ENCODE results near the gene RBM44.

RBM44 gene

DNA sequence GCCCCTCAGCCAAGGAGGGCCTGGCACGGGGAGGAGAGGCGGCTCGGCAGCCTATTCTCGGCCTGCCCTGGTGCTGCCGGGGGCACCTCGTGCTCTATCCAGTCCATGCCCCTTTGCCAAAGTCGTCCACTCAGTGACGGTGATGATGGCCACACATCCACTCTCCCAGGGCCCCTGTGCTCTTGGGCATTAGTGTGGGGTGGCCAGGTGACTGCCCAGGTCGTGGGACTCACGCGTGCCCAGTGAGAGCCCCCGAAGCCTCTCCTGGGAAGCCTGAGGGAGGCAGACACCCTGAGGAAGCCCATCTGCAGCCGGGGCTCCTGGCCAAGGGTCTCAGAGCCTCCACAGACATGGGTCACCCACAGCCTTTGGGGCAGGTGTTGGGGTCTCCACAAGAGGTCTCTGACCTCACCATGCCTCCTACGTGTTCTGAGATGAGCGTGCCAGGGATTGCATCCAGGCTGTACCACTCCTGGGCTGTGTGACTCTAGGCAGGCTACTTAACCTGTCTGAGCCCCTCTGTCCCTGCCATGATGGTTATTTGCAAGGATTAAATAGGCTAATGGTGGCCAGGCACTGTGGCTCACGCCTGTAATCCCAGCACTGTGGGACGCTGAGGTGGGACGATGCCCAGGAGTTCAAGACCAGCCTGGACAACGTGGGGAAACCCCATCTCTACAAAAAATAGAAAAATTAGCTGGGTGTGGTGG, 73.8 kb downstream of the RBM44 start:
- DNase-seq: no peak

DNA sequence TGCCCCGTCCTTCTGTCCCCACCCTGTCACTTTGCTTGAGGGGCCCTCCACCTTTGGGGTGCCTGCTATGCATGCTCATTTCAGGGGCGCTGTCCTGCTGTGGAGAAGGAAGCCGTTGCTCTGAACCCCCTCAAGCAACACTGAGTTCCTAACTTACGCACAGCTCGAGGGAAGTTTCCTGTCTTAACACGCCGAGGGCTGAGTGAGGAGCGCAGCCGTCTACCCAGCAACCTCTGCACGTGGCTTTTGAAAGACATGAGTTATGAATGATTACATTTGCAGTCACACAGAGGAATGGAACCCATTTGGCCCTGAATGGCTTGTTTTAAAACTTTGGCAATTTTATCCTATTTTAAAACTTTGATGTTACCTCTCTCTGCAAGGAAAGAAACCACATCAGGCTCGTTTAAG, 74.8 kb downstream of the RBM44 start:
- no peak for DNase-seq

DNA sequence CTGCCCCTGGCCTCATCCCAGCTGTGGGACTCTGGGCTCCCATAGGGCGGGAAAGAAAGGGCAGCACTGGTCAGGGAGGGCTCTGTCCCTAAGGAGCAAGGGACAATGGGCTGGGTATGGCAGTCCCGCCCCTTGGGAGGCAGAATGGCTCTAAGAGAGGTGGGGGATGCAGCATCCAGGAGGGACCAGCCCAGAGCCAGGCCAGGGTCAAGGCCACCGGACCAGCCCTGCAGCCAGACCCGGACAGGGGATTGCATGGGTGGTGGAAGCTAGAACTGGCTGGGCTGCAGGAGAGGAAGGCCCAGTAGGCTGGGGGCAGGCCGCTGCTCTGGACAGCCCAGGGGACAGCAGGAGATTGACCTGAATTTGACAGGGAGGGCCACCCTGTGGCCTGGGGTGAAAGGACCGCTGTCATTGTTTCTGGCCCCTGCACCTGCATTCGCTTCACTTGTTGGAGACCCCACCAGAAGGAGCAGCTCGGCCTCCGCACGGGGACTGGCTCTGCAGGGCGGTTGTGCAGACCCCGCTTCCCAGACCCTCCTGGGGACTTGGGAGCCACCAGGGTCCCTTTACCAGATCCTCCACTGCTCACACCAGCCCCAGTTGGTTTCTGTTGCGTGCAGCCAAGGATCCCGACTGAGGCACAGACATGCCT, 75.4 kb downstream of the RBM44 start:
- no peak for DNase-seq

DNA sequence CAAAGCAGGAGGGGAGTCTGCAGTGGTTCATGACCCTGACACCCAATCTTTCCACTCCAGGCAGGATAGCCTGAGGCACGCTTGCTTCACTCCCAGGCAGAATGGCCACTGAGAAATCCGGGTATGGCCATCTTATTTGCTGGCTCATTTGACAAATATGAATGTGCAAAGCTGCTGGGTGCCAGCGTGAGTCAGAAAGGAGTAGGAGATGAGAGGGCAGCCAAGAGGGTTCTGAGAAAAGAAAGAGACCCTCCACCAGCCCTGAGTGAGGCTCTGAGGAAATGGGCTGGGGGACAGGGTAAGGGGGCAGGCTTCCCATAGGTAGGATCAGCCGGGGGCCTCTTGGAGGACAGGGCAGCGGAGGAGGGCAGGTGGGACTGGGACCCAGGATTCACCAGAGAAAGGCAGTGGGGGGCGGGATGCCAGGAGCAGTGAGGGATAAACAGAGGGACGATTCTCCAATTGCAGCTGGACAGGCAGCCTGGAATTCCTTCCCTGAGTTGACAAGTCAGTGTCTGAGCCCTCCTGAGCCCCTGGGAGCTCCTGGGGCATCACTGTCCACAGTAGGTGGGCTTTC, 76.1 kb downstream of the RBM44 start:
- no peak for DNase-seq

DNA sequence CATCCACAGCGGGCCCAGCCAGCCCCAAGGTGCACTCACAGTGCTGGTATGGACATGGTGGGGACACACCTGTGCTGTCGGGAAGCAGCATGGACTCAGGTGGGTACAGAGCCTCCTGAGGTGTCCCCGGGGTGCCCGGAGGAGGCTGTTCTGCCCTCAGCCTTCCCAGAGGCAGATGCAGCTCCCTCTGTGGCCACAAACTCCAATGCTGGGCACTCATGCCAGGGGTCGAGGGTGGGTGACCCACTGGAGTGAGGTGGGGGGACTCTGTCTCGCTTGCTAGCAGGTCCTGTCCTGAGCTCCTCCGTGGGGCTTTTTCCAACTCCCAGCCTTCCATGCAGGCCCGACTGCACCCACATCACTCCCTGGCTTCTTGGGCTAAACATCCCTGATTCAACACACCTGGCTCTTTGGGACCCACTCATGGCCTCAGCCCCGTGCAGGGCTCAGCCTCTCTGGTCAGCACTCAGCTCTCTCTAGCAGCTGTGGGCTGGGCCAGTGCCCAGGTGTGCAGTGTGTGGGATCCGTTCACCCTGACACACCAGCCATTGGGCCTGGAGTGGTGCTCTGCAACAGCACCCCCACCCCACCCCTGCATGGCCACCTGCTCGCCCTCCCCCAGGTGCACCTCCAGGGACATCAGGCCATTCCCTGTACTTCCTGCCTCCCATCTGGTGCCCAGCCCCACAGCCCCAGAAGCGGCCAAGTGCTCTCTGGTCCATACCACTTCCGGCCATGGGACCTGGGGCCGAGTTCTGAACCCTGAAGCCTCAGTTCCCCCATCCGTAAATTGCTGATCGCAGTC, 76.9 kb downstream of the RBM44 start:
- no peak for DNase-seq

DNA sequence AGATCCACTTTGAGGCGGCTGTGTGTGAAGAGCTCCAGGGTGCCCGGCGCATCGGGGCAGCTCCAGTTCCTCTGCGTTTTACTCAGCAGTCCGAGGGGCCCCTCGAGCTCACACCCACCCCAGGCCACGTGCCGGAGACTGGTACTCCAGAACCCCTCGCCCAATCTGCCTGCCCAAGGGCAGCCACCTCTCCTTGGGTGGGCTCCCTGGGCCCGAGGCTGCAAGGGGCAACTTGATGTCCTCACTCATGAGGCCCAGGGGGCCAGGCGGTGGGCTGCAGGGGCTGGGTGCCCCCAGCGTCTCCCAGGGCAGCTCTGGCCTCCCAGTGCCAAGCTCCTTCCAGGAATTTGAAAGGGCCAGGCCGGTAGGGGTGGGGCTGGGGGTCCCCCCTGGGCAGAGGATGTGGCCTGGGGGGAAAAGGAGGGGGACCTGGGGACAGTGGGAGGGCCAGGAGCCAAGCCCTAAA, 77.5 kb downstream of the RBM44 start:
- no peak for DNase-seq

DNA sequence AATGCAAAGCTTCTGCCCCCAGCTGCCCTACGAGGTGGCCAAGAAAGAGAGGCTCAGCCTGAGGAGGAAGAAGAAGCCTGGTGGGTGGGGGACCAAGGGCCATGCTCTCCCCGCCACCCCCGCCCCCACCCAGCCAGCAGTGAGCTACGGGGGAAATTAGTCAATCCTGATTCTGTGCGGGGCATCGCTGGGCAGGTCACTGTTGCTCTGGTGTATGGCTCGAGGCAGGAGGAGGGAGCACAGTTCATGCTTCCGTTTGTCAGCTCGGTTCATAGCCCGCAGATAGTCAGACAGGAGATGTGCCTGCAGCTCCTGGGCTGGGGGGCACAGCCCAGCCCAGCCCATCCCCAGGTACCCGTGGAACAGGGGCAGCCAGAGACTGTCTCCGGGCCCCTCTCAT, 78.0 kb downstream of the RBM44 start:
- no peak for DNase-seq

DNA sequence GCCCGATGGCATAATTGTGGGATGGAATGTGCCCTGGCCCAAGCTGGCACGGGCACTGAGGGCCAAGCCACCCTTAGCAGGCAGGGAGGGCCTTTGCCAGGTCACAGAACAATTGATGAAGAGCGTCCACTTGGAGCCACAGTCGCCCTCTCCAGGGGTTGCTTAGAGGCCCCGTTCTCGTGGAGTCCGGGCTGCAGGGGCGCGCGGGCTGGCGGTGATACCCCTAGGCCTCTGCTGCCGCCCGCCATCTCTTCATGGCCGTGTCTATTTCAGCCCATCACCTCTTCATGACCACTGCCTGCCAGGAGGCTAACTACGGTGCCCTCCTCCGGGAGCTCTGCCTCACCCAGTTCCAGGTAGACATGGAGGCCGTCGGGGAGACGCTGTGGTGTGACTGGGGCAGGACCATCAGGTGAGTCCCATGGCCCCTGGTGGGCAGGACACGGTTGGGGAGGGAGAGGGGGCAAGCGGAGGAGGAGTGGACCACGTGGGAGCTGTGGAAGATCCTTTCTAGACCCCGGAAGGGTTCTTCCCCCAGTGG, 78.4 kb downstream of the RBM44 start:
- DNase-seq: no peak

DNA sequence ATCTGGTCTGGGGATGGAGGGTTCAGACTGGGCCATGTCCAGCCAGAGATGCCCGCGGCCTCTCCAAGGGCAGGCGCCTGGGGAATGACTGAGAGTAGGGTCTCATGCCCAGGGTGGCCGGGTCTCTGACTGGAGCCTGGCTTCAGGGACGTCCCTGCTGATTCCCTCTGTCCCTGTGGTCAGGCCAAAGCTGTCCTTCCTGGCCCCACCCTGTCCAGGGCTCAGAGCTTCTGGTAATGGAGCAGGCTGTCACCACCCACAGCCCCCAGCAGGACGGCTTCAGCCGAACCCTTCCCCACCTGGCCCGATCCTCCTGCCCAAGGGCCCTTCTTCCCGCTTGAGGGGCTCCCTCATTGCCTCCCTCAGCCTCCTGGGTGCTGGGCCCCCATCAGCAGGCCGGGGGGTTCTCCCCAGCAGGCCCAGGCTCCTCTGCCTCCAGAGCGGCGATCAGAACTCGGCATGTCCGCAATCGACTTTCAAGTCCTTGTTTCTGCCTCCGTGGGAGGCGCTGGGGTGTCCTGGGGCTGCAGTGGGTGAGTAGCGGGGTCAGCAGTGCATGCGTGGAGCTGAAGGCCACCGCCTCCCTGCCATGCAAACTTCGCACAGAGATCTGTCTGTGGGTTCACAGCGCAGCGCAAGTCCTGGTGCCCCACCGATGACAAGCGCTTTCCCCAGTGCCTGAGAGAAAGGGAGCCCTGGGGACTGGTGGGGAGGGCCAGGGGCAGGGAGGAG, 79.2 kb downstream of the RBM44 start:
- no peak for DNase-seq

DNA sequence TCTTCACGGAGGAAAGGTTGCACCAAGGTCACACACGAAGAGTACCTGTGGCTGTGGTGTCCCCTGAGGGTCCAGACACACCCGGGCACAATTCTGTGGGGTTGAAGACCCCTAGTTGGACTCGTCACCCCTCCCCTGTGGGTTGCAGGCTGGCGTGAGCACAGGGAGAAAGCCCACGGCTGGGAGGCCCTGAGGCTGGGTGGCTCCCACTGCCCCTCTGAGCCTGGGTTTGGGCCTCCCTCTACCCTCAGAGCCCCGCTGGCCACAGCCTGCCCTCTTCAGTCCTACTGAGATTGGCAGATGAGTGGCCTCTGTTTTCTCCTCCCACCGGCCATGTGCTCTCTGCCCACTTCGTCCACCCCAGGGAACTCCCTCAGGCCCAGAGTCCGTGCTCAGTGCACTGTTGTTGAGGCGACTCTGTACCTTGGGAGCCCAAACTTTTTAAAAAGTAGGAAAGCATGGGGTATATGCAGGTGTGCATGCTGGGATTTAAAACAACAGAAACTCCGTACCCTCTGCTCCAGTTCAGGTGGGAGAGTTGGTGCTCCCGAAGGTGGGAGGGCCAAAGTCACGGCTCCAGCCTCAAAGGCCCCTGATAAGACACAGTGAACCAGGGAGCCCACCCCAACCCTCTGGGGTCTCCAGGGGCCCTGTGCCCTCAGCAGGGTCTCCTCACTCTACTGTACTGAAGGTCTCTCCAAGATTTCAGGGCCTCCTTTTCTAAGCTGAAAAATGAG, 79.9 kb downstream of the RBM44 start:
- DNase-seq: no peak

DNA sequence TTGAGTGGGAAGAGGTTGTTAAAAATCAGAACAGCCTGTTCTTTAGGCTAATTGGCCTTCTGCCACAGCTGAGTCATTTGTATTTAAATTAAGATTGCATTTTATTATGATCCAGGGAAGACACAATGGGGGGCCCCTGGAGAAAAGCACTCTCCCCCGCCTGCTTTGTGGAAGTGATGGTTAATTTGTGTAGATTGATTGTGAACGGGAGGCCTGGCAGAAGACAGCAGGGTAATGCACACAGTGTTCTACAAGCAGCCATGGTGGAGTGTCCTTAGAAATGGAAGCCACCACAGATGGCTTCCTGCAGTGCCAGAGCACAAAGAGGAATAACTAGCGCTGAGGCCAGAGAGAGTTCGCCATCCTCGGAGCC, 80.5 kb downstream of the RBM44 start:
- DNase-seq: no peak

DNA sequence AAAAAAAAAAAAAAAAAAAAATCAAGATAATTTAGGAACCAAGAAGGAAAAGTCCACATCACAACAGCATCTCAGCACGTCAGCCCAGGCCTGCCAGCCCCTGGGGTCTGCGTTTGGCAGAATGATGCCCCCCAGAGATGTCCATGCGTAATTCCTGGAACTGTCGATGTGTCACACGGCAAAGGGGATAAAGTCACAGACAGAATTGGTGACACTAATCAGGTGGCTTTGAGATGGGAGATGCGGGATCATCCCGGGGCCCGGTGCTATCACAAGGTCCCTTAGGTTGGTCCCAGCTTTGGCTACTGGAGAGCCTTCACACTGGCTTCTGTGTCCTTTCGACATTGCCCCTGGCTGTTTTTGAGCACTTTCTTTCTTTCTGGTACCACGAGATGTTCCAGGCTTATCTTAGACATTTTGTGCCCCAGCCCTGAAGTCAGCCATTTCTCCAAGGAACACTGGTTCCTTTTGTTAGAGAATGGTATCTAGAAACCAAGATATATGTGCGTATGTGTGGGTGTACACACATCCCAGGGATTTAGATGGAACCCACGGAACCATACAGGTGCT, 81.5 kb downstream of the RBM44 start:
- DNase-seq: no peak

DNA sequence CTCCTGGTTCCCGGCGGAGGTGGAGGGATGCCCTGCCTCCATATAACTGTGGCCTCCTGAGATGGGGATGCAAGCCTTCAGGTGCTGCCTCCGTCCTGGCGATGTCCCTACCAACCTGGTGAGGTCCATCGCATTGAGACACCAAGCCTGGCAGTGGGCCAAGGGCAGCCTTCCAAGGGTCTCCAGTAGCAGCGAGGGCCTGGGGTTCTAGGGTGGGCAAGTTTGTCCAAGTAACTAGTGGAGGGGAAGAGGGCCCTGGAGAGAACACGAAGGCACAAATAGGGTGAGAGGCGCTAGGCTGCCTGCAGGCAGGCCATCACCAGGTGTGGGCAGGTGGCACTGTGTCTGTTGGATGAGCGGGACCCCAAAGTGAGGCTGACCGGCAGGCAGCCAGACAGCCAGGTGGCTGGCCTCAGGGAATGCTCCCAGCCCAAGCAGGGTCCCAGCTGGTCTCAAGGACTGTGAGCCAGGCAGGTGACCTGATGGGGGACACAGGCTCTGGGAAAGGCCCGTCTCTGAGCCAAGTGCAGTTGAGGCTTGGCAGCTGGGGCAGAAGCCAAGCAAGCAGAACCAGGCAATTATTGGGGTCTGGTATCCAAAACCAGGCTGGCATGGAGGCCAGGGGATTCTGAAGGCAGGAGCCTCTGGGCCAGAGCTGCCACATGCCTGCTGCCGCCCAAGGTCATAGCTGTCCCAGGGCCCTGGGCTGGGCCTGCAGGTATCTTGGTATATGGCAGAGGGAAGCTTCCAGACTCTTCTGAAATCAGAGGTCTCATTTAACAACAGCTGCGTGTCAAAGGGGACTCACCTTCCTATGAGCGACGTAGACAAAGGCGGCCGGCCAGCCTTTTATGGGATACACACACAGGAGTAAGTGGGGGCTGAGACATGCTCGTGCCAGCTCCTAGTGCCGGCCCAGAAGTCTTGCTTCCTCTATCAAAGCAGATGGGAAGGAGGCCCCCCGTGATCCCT, 84.2 kb downstream of the RBM44 start:
- DNase-seq: no peak

DNA sequence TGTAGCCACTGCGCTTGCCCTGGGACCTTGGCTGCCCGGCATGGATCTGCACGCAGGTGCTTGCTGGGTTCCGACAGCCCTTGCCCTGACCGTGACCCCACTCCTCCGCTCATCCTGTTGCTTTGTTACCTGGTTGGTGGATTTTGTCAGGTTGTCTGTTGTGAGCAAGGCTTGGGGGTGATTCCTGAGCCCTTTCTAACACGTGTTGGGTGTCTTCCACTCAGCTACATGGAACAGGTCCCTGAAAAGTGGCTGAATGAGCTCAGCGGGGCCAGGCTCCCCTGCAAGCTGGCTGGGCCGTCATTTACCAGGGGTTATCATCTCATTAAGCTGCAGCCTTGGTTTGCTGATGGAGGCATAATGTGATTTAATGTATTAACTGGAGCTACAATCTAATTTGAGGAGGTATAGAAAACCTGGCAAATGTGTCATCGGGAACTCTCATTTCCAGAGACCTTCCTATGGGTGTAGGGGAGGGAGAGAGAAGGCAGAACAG, 85.4 kb downstream of the RBM44 start:
- no peak for DNase-seq

DNA sequence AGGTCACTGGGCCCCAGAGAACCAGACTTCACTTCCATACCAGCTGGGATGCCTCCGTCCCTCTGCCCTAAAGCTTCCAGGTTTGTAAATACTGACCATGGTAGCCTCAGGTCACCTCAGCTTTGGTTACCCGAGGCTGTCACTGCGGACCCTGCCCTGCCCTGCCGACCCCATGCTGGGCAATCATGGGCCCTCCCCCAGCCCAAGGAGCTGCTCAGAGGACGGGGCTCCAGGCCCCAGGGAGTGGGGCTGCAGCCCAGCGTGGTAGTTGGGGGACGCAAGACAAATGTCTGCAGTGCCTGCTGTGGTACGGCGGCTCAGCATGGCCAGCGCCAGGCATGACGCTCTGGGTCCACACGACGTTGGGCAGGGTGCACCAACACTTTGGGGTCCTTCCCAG, 86.1 kb downstream of the RBM44 start:
- DNase-seq: no peak

DNA sequence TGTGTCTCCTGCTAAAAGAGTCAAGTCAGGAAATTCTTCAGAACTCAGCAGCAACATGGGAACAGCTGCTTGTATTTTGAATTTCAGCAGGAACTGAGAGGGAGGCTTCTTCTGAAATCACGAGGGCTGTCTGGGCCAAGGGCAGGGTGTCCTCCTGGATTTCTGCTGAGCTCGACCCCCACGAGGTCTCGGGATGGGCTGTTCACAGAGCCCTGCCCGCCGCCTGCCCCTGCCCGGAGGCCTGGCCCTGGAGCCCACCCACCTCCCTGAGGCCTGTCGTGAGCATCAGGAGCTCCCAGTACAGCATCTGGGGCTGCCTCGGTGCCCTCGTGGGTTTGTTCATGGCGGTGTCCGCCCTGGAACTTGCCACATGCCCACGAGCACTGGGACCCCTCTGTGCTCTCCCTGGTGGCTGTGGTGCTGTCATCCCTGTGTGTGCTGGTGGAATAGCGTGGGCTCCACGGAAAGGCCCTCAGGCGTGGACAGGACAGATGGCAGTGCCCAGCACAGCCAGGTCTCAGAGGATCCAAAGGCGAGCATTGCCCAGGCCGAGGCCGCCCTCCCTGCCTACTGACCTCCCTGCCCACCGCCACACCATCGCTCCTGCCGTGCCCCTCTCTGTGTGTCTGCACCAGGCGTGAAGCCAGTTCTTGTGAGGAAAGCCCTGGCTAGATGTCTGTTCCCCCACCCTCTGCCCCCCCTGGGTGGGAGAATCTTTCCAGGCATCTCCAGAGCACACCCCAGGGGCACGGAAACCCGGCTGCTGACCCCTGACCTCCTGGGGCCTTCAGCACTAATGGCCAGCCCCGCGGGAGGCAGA, 86.7 kb downstream of the RBM44 start:
- DNase-seq: no peak

DNA sequence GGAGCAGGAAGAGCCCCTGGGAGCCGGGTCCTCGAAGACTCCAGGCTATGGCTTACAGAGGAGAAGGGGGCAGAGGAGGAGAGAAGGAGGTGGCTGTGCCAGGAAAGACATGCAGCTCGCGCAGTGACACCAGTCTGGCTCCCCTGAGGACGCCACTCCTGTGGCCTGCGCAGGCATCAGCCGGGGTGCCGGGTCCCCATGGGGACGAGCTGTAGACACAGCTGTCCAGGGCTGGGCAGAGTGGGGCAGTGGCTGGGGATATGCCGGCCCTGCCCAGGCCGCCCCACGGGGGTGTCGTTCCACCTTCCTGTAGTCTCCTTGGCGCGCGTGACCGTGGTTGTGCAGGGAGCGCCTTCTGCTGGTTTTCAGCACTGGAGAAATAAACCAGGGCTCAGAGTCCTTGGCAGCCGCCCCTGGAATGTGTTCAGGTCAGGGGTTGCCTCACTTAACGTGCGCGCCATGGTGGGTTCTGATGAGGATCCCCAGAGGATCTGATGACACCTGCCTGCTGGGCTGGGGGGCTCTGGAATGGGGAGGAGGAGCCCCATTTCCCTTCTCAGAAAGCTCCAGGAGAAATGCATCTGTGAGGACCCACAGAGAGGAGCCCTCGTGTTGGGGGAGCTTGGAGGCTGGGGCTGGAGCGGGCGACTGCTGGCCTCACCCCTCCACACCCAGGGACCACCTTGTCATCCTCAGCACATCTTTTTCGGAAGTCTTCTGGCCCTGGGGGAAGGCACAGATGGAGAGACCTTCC, 87.5 kb downstream of the RBM44 start:
- no peak for DNase-seq
